ENCODE results near the gene ANAPC4. TPM values are rescaled to one million over a fixed set of nuclear protein-coding genes. Genes with fewer than 3 reads are reported as not detected.
A peak's percentile ranks its signal among the peaks of the same experiment; 100 is the strongest.
"Not testable (repeated sequence)": the region's sequence is repeated elsewhere in the genome, so short reads cannot be mapped to it uniquely, and the experiment has no call there.

The ANAPC4 gene
- 12.7 TPM for polyA plus RNA-seq (2013, experiment 1 of 2)
- polyA plus RNA-seq (2013, experiment 2 of 2), result 12.7 TPM

GRCh38 chr4:25376754-25377571, at the start of gene ANAPC4:
TSS of gene ANAPC4 (plus strand) at chr4:25377263. CDS start at chr4:25377428, 165 bp downstream.
- peaks cover 6 to 20% of the 10 kb centered on the region in 2 experiments for H3K36me3 ChIP-seq (ENCODE audit: control insufficient read depth in 1 of 2, insufficient read depth in 2 of 2, low read depth in 1 of 2, low read length in 2 of 2)
- peak within 1 kb of the TSS; percentile 15 for H2BK5ac ChIP-seq (ENCODE audit: low read depth, low read length, poor library complexity, severe bottlenecking)
- WGBS, result 1% methylated on average over 32 of the region's 74 CpGs
- peak within 1 kb of the TSS in 1 of 2 experiments; percentile 77 for H3K14ac ChIP-seq (ENCODE audit: low read length in 2 of 2)
- peak within 1 kb of the TSS; percentile 95 for H3K9ac ChIP-seq (ENCODE audit: low read length)
- H4K91ac ChIP-seq (ENCODE audit: low read length), result peak within 1 kb of the TSS; percentile 92
- H3K4me1 ChIP-seq (ENCODE audit: control insufficient read depth, insufficient read depth, low read depth, low read length), result peaks cover 2% of the 10 kb centered on the region
- H3K27ac ChIP-seq (ENCODE audit: low read length, poor library complexity, severe bottlenecking), result peak within 1 kb of the TSS; percentile 62
- peak; percentile 89 for DNase-seq
- H3K9me3 ChIP-seq (ENCODE audit: control insufficient read depth, low read length), result no peaks in the 10 kb centered on the region
- peak within 1 kb of the TSS; percentile 80 to 98 for H3K4me3 ChIP-seq (ENCODE audit: insufficient read depth in 1 of 2, low read depth in 1 of 2, low read length in 2 of 2)
- peak within 1 kb of the TSS in 1 of 2 experiments; percentile 56 for H3K23ac ChIP-seq (ENCODE audit: low read length in 2 of 2)
- H3K27me3 ChIP-seq (ENCODE audit: control insufficient read depth in 1 of 2, insufficient read depth in 1 of 2, low read length in 2 of 2), result no peaks in the 10 kb centered on the region
- H2BK15ac ChIP-seq (ENCODE audit: low read depth, poor library complexity, severe bottlenecking), result peak within 1 kb of the TSS; percentile 84
- no peak within 1 kb of the TSS for H2AK5ac ChIP-seq (ENCODE audit: low read length, severe bottlenecking)
- H3K4ac ChIP-seq (ENCODE audit: low read depth in 1 of 2, low read length in 2 of 2), result peak within 1 kb of the TSS; percentile 77 to 85
- H3K18ac ChIP-seq (ENCODE audit: low read depth in 1 of 2, low read length in 2 of 2), result peak within 1 kb of the TSS; percentile 84 to 95
- peak within 1 kb of the TSS; percentile 86 for H4K8ac ChIP-seq (ENCODE audit: low read length)
- H2BK12ac ChIP-seq (ENCODE audit: low read length in 2 of 2), result no peak within 1 kb of the TSS
- peak within 1 kb of the TSS; percentile 93 for H2AFZ ChIP-seq (ENCODE audit: low read depth, low read length)
- H2BK120ac ChIP-seq (ENCODE audit: low read depth, low read length), result peak within 1 kb of the TSS; percentile 82
- H3K79me1 ChIP-seq (replicated peaks; ENCODE audit: low read length, poor library complexity, severe bottlenecking), result peaks cover 17% of the 10 kb centered on the region
- peak within 1 kb of the TSS; percentile 90 for H3K4me2 ChIP-seq (ENCODE audit: low read length, poor library complexity, severe bottlenecking)

- DNase-seq; H4K8ac ChIP-seq (ENCODE audit: low read length); H3K4me1 ChIP-seq (ENCODE audit: control insufficient read depth, insufficient read depth, low read depth, low read length); H3K14ac ChIP-seq (ENCODE audit: low read length in 2 of 2); H3K36me3 ChIP-seq (ENCODE audit: control insufficient read depth in 1 of 2, insufficient read depth in 2 of 2, low read depth in 1 of 2, low read length in 2 of 2); H4K91ac ChIP-seq (ENCODE audit: low read length); H3K4me3 ChIP-seq (ENCODE audit: insufficient read depth in 1 of 2, low read depth in 1 of 2, low read length in 2 of 2); H2AK5ac ChIP-seq (ENCODE audit: low read length, severe bottlenecking); H3K9ac ChIP-seq (ENCODE audit: low read length); H2BK12ac ChIP-seq (ENCODE audit: low read length in 2 of 2); H3K4ac ChIP-seq (ENCODE audit: low read depth in 1 of 2, low read length in 2 of 2); H3K18ac ChIP-seq (ENCODE audit: low read depth in 1 of 2, low read length in 2 of 2); H2BK120ac ChIP-seq (ENCODE audit: low read depth, low read length); H3K23ac ChIP-seq (ENCODE audit: low read length in 2 of 2); H3K27ac ChIP-seq (ENCODE audit: low read length, poor library complexity, severe bottlenecking); H3K27me3 ChIP-seq (ENCODE audit: control insufficient read depth in 1 of 2, insufficient read depth in 1 of 2, low read length in 2 of 2); H2BK15ac ChIP-seq (ENCODE audit: low read depth, poor library complexity, severe bottlenecking); H3K9me3 ChIP-seq (ENCODE audit: control insufficient read depth, low read length); H3K4me2 ChIP-seq (ENCODE audit: low read length, poor library complexity, severe bottlenecking); H2AFZ ChIP-seq (ENCODE audit: low read depth, low read length); H2BK5ac ChIP-seq (ENCODE audit: low read depth, low read length, poor library complexity, severe bottlenecking): not testable (repeated sequence)
- H3K79me1 ChIP-seq (replicated peaks; ENCODE audit: low read length, poor library complexity, severe bottlenecking), result peaks cover 28% of the 10 kb centered on the region
- 96% methylated on average over 2 of the region's 3 CpGs for WGBS
Measured at GRCh38 chr4:25328463-25328862, 48.6 kb upstream of the ANAPC4 start.

DNA sequence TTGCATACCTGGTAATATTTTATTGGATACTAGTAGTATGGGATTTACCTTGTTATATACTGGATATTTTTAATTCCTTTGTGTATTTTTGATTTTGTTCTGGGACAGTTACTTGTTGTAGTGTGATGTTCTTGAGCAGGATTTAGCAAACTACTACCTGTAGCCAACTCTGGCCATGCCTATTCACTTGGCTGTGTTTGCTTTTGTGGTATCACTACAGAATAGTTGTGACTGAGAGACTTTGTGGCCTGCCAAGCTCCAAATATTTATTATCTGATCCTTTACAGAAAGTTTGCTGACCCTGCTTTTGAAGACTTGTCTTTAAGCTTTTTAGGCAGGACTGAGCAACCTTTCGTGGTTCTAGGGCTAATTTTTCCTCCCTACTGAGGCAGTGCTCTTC, 46.7 kb upstream of the ANAPC4 start:
- Histone ChIP-seq H3K27me3 (ENCODE audit: control insufficient read depth in 1 of 2, insufficient read depth in 1 of 2, low read length in 2 of 2) (no peaks in the 10 kb centered on the region), H2BK12ac (ENCODE audit: low read length in 2 of 2) (no peak overlapping the region), H3K23ac (ENCODE audit: low read length in 2 of 2) (no peak overlapping the region), H3K27ac (ENCODE audit: low read length, poor library complexity, severe bottlenecking) (no peak overlapping the region), H2BK120ac (ENCODE audit: low read depth, low read length) (no peak overlapping the region), H2BK15ac (ENCODE audit: low read depth, poor library complexity, severe bottlenecking) (no peak overlapping the region), H3K14ac (ENCODE audit: low read length in 2 of 2) (no peak overlapping the region), H3K4me3 (ENCODE audit: insufficient read depth in 1 of 2, low read depth in 1 of 2, low read length in 2 of 2) (no peak overlapping the region), H3K18ac (ENCODE audit: low read depth in 1 of 2, low read length in 2 of 2) (no peak overlapping the region), H2AFZ (ENCODE audit: low read depth, low read length) (no peak overlapping the region), H2AK5ac (ENCODE audit: low read length, severe bottlenecking) (no peak overlapping the region), H3K4me2 (ENCODE audit: low read length, poor library complexity, severe bottlenecking) (no peak overlapping the region), H2BK5ac (ENCODE audit: low read depth, low read length, poor library complexity, severe bottlenecking) (no peak overlapping the region), H3K79me1 (replicated peaks; ENCODE audit: low read length, poor library complexity, severe bottlenecking) (peaks cover 24% of the 10 kb centered on the region), H4K91ac (ENCODE audit: low read length) (no peak overlapping the region), H3K36me3 (ENCODE audit: control insufficient read depth in 1 of 2, insufficient read depth in 2 of 2, low read depth in 1 of 2, low read length in 2 of 2) (peaks cover 4 to 16% of the 10 kb centered on the region in 2 experiments), H3K9ac (ENCODE audit: low read length) (peak overlapping the region; percentile 43), H4K8ac (ENCODE audit: low read length) (no peak overlapping the region), H3K4me1 (ENCODE audit: control insufficient read depth, insufficient read depth, low read depth, low read length) (peaks cover 2% of the 10 kb centered on the region), H3K9me3 (ENCODE audit: control insufficient read depth, low read length) (no peaks in the 10 kb centered on the region), H3K4ac (ENCODE audit: low read depth in 1 of 2, low read length in 2 of 2) (no peak overlapping the region)
- no peak for DNase-seq
- WGBS, result 93% methylated on average over 1 of the region's 1 CpG

Measured in mesenchymal stem cell (in vitro differentiated cells and primary cell).